Activated gamma-delta T cell treated with anti-CD3 and anti-CD28 coated beads, Interleukin-2, amount 50 U/mL, for 16 hours (primary cell): ENCODE data around the gene LILRA6.
"Not testable (repeated sequence)": the region's sequence is repeated elsewhere in the genome, so short reads cannot be mapped to it uniquely, and the experiment has no call there.

ENCODE experiments used
- DNase-seq: peaks from one replicate; pipeline ENCODE4 v3.0.0-alpha.2; 2020; ENCODE audit warnings: low read depth

The LILRA6 gene

DNA sequence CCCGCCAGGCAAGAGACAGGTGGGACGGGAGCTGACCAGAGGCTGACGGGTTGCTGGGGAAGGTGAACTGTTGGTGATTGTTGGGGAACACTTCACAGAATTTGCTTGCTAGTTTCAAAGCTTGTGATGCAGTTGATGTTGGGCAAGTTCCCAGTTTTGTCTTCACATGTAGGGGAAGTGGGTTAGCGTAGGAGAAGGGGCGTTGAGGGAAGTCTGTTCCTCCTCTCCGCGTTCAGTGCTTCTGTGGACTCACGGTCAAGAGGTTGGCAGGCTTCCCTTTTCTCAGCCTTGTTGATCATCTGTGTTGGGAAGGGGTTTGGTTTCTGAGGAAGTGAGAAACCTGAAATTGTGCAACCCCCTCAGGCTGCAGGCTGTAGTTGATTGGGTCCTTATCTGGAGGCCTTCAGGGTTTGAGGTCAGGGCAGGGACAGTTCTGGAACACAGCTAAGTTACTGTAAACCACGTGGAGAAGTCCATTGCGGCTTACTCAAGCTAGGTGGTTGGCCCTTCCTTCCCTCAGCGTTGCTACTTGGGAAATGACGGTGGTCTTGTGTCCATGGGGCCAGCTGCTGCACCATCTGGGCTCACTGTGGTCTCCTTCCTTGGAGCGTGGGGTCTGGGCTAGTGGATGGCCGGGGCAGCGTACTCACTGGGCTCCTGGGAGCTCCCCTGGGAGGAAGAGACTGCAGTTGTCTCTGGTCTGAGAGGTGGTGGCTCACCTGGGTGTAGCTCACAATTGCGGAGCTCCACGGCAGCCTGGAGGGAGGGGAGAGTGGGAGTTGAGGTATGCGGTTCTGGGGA, 34.4 kb downstream of the LILRA6 start:
- DNase-seq, result no peak

DNA sequence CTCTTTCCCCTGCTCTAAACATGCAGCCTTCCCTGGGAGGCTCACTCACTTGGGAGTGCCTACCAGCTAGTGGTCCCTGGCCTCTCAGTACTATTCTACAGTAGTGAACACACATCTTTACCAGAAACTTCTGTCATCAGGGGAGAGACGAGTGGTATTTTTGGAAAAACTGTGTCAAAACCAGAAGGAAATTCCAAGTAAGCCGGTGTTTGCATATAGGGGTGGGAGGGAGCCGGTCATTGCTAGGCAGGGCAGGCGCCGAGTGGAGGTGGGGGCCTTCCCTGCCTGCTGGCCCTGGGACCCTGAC, 35.0 kb downstream of the LILRA6 start:
- DNase-seq, result no peak

DNA sequence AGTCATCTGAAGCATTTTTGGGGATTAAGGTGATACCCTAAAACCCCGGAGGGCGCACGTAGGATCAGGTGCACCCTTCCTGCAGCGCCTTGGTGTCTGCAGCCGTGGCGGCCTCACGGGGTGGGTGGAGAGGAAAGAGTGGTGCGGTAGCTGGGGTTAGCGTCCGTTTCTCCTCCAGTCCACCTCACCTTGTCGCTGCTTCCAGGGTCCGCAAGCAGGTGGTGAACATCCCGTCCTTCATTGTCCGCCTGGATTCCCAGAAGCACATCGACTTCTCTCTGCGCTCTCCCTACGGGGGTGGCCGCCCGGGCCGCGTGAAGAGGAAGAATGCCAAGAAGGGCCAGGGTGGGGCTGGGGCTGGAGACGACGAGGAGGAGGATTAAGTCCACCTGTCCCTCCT, 35.4 kb downstream of the LILRA6 start:
- not testable (repeated sequence) for DNase-seq

DNA sequence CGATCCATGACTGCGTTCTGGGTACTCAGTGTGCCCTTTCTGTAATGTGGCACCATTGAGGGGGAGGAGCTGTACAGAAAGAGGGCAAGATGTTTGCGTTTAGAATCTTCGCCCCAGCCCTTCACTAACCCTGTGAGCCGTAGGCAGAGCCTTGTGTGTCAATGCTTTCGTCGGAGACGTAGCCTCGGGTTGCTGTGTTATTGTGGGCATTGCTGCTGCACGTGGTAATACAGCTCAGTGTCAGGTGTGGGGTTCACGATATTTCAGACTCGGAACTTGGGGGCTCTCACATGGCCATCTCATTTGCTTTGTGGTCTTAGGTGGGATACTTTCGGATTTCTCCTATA, 35.8 kb downstream of the LILRA6 start:
- DNase-seq, result no peak

DNA sequence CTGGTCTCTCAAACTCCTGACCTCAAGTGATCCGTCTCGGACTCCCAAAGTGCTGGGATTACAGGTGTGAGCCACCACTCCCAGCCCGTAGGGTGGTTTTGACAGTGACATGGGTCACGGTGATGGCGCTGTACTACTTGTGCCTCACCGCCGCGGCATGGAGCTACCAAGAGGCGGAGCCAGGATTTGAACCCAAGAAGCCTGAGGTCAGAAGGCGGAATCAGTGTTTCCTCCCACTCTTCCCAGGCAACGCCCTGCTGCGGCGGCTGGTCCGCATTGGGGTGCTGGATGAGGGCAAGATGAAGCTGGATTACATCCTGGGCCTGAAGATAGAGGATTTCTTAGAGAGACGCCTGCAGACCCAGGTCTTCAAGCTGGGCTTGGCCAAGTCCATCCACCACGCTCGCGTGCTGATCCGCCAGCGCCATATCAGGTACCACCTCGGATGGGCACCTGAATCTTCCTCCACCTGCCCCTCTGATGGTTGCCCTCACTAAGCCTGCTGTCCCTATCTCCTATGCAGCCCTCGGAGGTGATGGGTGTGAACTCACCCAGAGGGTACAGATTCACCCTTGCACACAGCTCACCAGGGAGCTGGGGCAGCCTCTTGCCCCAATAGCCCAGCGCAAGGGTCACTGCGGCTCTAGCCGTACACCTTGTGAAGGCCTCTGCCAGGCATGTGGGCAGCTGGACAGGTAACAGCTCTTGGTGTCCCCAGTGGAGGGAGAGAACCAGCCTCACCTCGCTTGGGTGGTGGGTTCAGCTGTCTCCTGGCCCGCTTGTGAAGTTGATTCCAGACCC, 36.4 kb downstream of the LILRA6 start:
- DNase-seq, result no peak

DNA sequence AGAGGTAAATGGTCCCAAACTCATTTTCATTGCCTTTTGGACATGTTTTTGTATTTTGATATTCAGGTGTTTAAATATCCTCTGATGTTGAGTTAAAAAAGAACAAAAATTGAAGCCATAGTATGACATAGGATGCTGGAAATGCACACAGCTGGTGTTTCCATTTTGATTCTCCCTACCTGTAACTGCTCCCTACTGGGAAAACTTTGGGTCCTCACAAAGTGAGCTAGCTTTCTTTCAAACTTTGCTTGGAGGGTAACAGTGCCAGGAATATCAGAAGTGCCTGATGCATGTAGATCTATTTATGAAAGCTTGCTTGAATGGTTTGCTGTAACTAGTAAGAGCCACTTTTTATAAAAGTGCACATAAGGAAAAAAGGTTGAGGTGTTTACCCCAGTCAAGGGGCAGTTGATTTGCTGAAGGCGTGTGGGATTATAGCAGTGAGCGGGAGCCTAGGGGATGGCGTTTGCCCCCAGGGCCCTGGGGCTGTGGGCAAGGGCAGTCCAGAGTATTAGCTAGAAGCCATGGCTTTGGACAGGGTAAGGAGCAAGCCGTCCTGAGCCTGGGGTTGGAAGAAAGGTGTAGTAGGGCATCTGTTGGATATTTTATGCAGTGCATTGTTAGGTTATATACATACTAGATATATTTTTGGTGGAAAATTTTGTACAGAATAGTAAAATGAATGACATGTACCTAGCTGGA, 37.7 kb downstream of the LILRA6 start:
- DNase-seq, result no peak

DNA sequence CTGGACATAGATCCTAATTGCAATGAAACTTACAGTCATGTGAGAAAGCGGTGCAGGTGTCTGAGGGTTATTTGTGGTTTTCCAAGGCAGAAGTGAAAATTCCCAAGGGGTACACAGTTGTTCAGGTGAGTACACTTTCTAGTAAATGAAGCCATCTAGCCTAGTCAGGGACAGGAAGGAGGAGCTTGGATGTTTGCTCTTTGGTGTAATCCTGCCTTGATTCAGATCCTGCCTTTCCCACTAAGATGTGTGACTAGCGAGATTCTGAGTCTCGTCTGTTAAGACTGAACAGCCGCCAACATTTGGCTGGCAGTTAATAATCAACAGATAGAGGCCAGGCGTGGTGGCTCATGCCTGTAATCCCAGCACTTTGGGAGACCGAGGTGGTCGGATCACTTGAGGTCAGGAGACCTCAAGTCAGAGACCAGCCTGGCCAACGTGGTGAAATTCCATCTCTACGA, 39.4 kb downstream of the LILRA6 start:
- DNase-seq, result no peak

DNA sequence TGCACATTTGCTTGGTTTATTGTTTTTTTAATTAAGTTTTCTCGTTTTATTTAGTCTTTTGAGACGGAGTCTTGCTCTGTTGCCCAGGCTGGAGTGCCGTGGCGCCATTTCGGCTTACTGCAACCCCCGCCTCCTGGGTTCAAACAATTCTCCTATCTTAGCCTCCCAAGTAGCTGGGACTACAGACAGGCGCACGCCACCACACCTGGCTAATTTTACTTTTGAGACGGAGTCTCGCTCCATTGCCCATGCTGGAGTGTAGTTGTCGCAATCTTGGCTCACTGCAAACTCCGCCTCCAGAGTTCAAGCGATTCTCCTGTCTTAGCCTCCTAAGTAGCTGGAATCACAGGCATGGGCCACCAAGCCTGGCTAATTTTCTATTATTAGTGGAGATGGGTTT, 40.6 kb downstream of the LILRA6 start:
- DNase-seq, result no peak

DNA sequence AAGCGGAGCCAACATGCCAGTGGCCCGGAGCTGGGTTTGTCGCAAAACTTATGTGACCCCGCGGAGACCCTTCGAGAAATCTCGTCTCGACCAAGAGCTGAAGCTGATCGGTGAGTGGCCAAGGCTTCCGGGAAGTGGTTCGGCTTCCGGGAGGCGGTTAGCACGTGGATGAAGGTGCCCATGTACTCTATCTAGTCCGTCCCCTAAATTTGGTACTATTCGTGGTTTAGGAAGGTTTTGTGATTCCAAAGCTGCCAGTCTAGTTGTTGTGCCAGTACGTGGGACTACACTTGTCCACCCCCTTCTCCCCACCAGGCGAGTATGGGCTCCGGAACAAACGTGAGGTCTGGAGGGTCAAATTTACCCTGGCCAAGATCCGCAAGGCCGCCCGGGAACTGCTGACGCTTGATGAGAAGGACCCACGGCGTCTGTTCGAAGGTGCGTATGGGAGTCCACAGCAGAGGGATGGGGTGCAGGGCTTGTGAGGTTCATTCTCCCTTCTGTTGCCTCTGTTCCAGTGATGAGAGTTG, 41.4 kb downstream of the LILRA6 start:
- no peak for DNase-seq

DNA sequence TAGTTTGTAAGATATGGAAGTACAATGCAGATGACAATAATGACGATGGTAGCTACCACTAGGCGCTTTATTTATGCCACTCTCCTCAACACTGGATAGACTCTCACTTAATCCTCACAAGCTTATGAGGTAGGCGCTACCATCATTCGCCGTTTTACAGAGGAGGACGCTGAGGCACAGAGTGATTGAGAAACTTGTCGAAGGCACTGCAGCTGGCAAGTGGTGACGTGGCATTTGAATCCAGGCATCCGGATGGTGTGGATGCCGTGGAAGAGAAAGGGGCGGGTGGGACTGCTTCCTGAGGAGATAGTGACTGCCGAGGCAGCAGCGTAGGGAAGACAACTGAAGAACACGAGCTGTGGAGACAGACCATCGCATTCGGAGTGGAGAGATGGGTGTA, 43.2 kb downstream of the LILRA6 start:
- no peak for DNase-seq

DNA sequence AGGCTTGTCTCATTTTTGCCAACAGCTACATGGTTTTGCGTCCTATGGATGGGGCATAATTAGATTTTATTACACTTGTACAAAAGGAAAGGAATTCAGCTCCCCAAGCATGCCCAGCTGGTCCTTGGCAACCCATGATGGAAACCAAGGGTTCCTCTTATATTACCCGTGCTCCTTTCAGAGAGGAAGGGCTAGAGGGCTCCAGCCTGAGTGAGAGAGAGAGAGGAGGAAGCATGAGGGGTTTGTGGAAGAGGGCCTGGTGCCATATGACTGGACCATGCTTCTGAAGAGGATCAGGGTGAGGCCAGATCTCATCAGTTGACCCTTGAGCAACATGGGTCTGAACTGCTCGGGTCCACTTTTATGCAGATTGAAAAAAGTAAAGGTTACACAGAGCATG, 45.5 kb downstream of the LILRA6 start:
- DNase-seq, result no peak

DNA sequence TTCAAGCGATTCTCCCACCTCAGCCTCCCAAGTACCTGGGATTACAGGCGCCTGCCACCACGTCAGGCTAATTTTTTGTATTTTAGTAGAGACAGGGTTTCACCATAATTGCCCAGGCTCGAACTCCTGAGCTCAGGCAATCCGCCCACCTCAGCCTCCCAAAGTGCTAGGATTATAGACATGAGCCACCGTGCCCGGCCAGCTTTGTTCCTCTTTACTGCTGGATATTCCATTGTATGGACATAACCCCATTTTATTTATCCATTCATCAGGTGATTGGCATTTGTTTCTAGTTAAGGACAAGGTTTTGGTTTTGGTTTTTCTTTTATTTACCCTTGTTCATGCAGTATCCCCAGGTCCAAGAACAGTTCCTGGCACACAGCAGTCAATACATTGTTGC, 46.1 kb downstream of the LILRA6 start:
- DNase-seq, result no peak

DNA sequence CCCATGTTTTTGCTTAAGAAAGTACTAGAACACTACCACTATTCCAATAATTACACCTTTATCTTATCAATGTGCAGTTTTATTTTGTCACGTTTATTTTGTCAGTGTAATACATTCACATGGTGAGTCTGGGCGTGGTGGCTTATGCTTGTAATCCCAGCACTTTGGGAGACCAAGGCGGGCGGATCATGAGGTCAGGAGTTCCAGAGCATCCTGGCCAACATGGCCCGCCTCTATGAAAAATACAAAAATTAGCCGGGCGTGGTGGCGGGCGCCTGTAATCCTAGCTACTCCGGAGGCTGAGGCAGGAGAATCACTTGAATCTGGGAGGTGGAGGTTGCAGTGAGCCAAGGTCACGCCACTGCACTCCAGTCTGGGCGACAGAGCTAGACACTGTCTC, 48.1 kb downstream of the LILRA6 start:
- not testable (repeated sequence) for DNase-seq

DNA sequence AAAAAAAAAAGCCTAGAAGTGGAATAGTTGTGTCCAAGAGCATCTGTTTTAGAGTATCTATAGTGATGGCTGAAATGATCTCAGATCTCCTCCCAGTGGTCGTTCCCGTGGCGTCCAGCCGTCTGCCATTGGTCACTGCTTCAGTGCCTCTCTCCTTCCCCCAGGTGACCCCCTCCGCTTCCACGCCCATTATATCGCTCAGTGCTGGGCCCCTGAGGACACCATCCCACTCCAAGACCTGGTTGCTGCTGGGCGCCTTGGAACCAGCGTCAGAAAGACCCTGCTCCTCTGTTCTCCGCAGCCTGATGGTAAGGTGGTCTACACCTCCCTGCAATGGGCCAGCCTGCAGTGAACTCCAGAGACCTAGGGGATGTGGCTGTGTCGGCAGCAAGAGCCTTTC, 49.6 kb downstream of the LILRA6 start:
- DNase-seq, result no peak

DNA sequence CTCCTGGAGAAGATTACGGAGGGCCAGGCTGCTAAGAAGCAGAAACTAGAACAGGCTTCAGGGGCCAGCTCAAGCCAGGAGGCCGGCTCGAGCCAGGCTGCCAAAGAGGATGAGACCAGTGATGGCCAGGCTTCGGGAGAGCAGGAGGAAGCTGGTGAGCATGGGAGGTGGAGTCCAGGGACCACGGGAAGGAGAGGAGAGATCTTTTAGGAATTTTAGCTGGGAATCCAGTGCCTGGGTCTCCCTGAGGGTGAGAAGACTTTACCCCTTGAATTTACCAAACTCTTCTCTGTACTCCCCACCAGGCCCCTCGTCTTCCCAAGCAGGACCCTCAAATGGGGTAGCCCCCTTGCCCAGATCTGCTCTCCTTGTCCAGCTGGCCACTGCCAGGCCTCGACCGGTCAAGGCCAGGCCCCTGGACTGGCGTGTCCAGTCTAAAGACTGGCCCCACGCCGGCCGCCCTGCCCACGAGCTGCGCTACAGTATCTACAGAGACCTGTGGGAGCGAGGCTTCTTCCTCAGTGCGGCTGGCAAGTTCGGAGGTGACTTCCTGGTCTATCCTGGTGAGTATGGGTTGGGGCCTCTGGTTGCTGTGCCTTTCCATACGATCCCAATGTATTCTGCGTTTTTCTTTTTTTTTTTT, 50.7 kb downstream of the LILRA6 start:
- DNase-seq, result no peak

DNA sequence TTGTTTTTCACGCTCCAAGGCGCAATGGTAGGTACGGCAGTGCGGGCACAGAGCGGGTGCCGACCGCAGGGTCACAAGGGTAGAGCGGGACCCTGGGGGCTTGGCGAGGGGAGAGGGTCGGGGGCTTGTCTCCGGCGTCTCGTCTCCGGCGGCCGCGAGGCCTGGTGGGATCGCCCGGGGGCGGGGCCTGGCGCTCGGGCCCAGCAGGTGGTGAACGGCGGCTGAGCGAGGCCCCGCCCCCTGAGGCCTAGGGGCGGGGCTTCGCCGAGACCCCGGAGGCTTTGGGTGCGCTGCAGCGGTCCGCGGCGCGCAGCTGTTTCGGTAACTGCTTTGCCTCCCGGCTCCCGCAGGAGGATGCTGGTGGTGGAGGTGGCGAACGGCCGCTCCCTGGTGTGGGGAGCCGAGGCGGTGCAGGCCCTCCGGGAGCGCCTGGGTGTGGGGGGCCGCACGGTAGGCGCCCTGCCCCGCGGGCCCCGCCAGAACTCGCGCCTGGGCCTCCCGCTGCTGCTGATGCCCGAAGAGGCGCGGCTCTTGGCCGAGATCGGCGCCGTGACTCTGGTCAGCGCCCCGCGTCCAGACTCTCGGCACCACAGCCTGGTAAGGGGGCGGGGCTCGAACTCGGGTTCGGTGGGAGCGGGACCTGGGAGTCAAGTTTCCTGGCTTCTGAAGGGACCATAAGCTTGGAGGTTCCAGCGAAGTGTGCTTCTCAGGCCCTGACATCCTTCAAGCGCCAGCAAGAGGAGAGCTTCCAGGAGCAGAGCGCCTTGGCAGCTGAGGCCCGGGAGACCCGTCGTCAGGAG, 51.4 kb downstream of the LILRA6 start, which contains the start of gene TSEN34:
Gene TSEN34, plus strand, starts transcription at position 298 of the 800 bp plus-strand sequence. Its CDS starts 57 bp downstream, at position 355.
- DNase-seq, result peak; percentile 77

DNA sequence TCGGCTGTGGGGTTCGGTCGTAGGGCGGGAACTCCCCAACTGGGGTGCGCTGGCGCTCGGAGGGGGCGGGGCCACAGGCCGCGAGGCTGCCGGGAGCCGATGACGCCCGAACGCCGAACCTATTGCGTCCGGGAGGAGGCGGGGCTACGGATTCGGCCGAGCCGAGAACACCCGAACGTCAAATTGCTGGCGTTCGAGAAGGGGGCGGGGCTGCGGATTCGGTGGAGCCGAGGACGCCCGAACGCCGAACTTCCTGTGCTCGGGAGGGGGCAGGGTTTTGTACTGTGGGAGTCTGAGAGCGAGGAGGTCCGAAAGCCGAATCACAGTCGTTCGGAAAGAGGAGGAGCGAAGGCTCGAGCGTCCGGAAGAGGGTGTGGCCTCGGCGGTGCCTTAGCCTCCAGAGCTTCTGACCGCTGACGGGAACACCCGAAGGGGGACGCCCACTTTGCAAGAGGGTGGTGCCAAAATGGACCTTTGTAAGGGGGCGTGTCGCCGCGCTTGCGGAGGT, 52.0 kb downstream of the LILRA6 start:
- DNase-seq, result peak; percentile 100

DNA sequence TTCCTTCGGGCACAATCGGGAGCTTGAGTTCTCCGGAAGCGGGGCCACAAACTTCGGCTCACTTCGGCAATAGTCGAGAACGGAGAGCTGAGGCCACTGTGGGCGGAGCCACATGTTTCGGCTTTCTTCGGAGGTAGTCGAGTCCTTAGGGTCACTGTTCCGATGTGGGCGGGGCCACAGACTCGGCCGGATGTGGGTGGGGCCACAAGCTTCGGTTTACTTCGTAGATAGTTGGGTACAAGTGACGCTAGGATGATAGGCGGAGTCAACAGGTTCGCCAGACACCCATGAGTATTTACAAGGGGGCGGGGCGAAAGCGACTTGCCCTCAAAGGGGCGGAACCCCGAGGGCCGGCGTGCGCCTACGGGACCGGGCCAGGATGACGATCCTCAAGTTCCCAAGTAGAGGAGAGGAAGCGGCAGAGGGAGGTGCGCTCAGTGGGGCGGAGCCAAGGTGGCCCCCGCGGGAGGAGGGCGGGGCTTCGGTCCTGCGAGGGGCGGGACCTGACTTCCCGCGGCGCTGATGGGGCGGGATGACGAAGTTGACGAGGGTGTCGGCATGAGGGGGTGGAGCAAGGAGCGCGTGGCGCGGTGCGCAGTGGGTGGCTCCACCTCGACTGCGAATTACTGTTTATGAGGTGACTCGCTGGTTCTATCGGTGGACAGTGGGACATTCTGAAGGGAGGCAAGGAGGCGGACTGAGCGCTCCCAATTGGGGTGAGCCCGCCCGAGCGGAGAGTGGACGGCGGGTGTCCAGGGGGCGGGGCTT, 52.7 kb downstream of the LILRA6 start:
- peak; percentile 100 for DNase-seq

DNA sequence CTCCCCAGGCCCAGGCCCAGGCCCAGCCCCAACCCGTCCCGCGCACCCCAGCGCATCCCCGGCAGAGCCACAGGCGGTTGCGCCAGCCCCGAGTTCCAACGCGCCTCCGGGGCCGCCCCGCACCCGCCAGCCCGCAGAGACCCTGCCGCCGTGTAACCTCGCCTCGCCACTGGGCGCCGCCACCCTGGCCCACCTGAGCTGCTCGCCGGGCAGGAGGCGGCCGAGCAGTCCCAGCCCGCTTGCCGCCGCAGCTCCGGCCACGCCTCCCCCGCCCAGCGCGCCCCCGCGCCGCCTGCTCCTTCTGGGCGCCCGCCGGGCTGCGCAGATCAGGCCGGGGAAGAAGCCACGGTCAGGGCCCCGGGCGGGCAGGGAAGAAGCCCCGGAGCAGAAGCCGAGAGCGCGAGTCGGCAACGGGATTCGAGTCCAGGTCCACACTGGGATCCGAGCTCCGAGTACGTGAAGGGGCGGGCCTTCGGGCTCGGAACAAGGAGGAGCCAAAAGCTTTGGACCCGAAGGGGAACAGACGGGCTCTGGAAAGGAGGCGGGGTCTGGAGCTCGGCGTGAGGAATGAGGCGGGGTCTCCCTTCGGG, 53.4 kb downstream of the LILRA6 start, which contains the start of gene MBOAT7:
Gene MBOAT7, minus strand, starts transcription at position 436 of the 590 bp plus-strand sequence. CDS start 1,072 bp downstream, outside the sequence.
- no peak for DNase-seq
